Activated T-cell treated with anti-CD3 and anti-CD28 coated beads, Interleukin-2, amount 50 U/mL, for 4 hours (primary cell): ENCODE results near the gene BYSL. TPM values are rescaled to one million over a fixed set of nuclear protein-coding genes. Genes with fewer than 3 reads are reported as not detected.
A peak's percentile ranks its signal among the peaks of the same experiment; 100 is the strongest.

Experiments
- ATAC-seq, 2 donors: fragments of 200-7000 bp; cut with Tn5 transposase; one replicate each; pipeline ENCODE4 v1.10.0; 2021
- DNase-seq: peaks from one replicate; pipeline ENCODE4 v3.0.0-alpha.2; 2020
- H3K27me3 Mint-ChIP-seq: one replicate; pipeline ENCODE4 v1.8.0; 2021; ENCODE audit warnings: low read depth, mixed read lengths
- H3K36me3 Mint-ChIP-seq: one replicate; pipeline ENCODE4 v1.8.0; 2022; ENCODE audit warnings: mixed read lengths; ENCODE audit not compliant: insufficient read depth
- H3K4me1 Mint-ChIP-seq: one replicate; pipeline ENCODE4 v1.8.0; 2021; ENCODE audit warnings: low read depth, mixed read lengths
- H3K4me3 Mint-ChIP-seq: one replicate; pipeline ENCODE4 v1.8.0; 2021; ENCODE audit warnings: mild to moderate bottlenecking, moderate library complexity, mixed read lengths
- H3K9me3 Mint-ChIP-seq: one replicate; pipeline ENCODE4 v1.8.0; 2021; ENCODE audit warnings: mixed read lengths
- total RNA-seq, 3 donors: library from RNA; stranded (reverse); gene quantifications; one replicate each; pipeline ENCODE4 v1.2.1, GENCODE V29; 2021

The BYSL gene
- total RNA-seq, 3 donors from 2014 or later: 128 to 140 (median 139) TPM

DNA sequence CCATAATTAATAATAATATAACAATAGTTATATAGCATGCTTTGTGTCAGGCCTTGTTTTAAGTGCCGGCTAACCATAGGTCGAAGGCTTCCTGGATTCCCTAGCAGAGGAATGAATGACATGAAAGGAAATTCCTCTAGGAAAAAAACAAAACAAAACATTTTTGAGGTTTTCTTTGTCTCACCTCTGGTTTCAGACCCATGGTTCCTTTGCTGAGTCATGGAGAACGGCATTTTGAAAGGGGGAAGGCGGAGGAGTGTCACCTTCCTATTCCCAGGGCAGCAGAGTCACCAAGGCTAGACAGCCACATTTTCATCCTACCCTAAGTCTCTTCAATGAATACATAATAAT lies 45.6 kb downstream of the BYSL start:
- Mint-ChIP-seq H3K4me3 (no peak overlapping the region), H3K9me3 (no peaks in the 10 kb centered on the region), H3K4me1 (peaks cover 75% of the 10 kb centered on the region), H3K27me3 (no peaks in the 10 kb centered on the region), H3K36me3 (peaks cover 19% of the 10 kb centered on the region)
- ATAC-seq (no peak), DNase-seq (no peak)

DNA sequence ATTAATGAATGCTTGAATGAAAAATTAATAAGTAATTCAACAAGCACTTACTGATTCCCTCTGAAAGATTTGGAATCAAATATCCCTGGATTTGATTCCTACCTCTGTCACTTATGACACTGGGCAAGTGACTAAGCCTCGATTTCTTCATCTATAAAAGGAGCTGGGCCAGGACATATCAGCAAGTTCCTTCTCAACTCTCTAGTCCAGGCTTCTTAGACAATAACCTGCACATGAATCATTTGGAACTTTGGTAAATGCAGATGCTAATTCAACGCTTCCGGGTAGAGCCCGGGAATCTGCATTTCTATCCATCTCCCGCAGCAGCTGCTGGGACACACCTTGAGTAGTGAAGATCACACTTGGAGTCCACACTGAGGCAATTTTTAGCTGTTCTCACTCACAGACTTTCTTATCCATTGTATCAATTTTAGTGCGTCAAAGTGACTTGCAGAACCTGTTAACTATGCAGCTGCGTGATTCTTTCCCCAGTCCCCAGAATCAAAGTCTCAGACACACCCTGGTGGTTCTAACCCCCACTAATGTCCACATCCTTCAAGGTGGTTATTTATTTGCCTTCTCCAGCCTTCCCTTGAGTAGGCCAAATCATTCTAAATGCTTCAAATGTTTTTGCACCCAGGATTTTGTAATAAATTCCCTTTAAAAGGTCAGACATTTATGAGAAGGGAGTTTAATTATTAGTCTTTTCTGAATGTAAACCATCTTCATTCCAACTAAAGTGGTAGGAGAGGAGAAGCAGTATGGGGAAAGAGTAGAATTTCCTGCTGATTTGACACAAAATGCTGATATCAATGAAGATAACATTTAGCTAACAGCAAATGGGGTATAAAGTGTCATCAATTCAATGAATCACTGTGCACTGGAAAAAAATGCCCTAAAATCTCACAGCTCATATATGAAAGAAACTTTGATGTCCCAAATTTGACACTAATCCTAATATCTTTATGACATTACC lies 46.3 kb downstream of the BYSL start:
- Mint-ChIP-seq H3K4me3 (no peak overlapping the region), H3K36me3 (peaks cover 19% of the 10 kb centered on the region), H3K4me1 (peaks cover 77% of the 10 kb centered on the region), H3K9me3 (no peaks in the 10 kb centered on the region), H3K27me3 (no peaks in the 10 kb centered on the region)
- ATAC-seq (no peak), DNase-seq (no peak)

DNA sequence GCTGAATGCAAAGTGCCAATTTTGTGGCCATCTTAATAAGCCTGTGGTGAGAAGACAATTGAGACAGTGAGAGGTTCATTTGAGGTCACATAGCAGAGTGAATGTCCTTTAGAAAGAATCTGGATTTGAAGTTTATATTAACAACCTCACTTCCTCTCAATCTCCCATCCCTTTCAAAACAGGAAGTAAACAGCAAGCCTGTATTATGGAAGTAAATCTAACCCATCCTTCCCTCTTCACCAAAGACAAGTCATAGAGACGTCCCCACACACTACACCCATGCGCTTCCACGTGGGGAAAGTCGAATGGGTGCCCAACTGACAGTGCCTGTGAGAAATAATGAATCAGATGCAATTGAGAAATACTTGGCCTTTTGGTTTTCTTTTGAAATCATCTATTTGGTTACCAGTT lies 49.1 kb downstream of the BYSL start:
- H3K36me3 Mint-ChIP-seq: peaks cover 2% of the 10 kb centered on the region
- peaks cover 77% of the 10 kb centered on the region for H3K4me1 Mint-ChIP-seq
- H3K4me3 Mint-ChIP-seq: peak overlapping the region; percentile 14
- H3K27me3 Mint-ChIP-seq: no peaks in the 10 kb centered on the region
- ATAC-seq (peak; percentile 94 to 95), DNase-seq (peak; percentile 50)
- no peaks in the 10 kb centered on the region for H3K9me3 Mint-ChIP-seq

DNA sequence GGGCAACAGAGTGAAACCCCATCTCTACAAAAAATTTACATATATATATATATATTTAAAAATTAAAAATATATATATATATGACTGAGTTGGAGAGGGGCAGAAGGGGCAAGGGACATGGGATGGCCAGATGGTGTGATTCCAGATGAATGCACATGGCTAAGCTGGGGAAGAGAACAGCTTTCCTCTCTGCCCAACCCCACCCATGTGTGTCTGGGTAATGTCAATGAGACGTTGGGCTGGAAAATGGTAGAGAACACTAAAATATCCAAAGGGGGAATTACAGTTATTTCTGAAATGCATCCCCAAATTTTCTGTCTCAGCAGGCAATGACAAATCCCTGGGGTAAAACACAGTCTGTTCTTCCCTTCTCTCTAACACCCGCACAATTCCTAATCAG lies 51.5 kb downstream of the BYSL start:
- Mint-ChIP-seq H3K4me1 (peaks cover 79% of the 10 kb centered on the region), H3K9me3 (no peaks in the 10 kb centered on the region), H3K36me3 (peaks cover 2% of the 10 kb centered on the region), H3K4me3 (no peak overlapping the region), H3K27me3 (no peaks in the 10 kb centered on the region)
- DNase-seq: no peak
- ATAC-seq: no peak

DNA sequence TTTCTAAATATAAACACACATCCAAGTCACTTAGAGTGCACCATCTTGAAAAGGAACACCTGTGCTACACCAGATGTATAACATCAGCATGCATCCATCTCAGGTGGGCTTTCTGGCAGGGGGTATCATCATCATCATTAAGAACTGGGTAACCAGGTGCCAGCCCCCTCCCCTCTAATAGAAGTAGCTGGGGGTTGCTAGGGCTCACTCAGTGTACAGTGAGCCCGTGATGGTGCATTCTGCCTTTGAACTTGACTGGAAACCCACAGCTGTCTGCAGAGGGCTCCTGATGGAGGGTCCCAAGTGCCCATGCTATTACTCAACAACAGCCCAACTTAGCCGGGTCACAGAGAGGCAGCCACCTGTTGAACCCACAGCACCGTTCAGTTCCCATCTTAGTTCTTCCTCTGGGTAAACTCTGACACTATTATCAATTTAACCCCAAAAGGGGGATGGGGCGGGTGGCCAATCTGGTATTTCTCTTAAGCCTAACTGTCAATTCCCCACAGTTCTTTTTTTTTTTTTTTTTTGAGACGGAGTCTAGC lies 53.1 kb downstream of the BYSL start:
- H3K36me3 Mint-ChIP-seq: peaks cover 2% of the 10 kb centered on the region
- no peak overlapping the region for H3K4me3 Mint-ChIP-seq
- ATAC-seq (no peak), DNase-seq (no peak)
- H3K4me1 Mint-ChIP-seq: peaks cover 78% of the 10 kb centered on the region
- H3K27me3 Mint-ChIP-seq: no peaks in the 10 kb centered on the region
- no peaks in the 10 kb centered on the region for H3K9me3 Mint-ChIP-seq

DNA sequence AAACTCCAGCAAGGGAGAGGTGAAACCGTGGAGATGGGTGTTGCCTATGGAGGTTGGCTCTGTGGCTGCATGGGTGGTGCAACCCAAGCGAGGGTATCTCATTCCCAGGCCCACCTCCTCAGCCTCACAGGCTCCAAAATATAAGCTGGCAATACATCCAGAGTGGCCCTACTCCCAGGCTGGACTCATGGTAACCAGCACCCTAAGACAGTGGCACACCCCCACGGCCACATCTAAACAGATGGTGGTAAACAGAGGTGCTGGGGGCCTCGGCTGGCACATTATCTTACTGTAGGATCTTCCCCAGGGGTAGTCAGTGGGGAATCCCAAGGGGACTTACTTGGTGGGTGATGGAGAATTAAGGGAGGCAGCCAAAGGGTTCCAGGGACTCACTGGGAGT lies 54.0 kb downstream of the BYSL start:
- H3K4me1 Mint-ChIP-seq: peaks cover 80% of the 10 kb centered on the region

DNA sequence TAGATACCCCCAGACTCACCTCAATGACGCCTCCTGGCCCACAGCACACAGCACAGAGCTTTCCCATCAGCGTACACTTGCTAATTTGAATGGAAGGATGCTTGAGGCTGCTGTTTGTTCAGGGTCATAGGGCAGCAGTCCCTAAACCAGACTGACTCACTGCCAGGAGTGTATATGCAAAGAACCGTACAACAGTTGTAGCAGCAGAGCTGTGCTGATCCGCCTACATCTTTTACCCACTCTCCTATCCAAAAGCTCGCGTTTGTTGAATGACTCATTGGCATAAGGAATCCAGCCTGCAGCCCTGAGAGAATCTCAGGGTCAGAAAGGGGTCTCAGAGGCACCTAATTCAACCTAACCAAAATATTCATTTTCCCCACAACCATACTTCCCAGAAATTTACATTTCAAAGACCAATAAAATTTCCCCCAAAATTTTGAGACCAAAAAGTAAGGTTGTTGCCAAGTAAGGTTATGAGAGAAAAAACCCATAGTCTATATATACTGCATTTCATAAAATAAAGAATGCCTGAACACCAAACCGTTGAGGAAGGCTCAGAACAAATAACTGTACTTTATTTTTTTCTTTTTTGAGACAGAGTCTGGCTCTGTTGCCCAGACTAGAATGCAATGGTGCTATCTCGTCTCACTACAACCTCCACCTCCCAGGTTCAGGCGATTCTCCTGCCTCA lies 55.6 kb downstream of the BYSL start:
- no peaks in the 10 kb centered on the region for H3K27me3 Mint-ChIP-seq

More for the DNA sequence above, 54.0 kb downstream of the BYSL start:
- ATAC-seq: no peak
- peaks cover 2% of the 10 kb centered on the region for H3K36me3 Mint-ChIP-seq
- H3K4me3 Mint-ChIP-seq: peak overlapping the region; percentile 11
- DNase-seq: no peak
- no peaks in the 10 kb centered on the region for H3K27me3 Mint-ChIP-seq
- no peaks in the 10 kb centered on the region for H3K9me3 Mint-ChIP-seq

More for the DNA sequence above, 55.6 kb downstream of the BYSL start:
- Mint-ChIP-seq H3K4me3 (peak overlapping the region; percentile 29), H3K9me3 (no peaks in the 10 kb centered on the region), H3K4me1 (peaks cover 77% of the 10 kb centered on the region), H3K36me3 (peaks cover 5% of the 10 kb centered on the region)
- DNase-seq: peak; percentile 26
- peak; percentile 95 to 96 for ATAC-seq

Other genes starting within 250 kb of the BYSL start
- 10 to 100 TPM in 2 of 3 donors, 1 to 10 TPM in 1; 7.6 to 15.4 (median 10.8) TPM for gene TFEB, start 185.9 kb upstream of the BYSL start, total RNA-seq
- under 1 TPM; 0.14 to 0.38 (median 0.24) TPM for gene PGC, start 174.1 kb upstream of the BYSL start, total RNA-seq
- 1 to 10 TPM; 4.7 to 7.4 (median 5.3) TPM for gene FRS3, start 141.6 kb upstream of the BYSL start, total RNA-seq
- not detected for gene PRICKLE4, start 140.7 kb upstream of the BYSL start, total RNA-seq
- 100 to 1,000 TPM; 415 to 478 (median 454) TPM for gene TOMM6, start 133.8 kb upstream of the BYSL start, total RNA-seq
- gene USP49, start 26.1 kb upstream of the BYSL start, total RNA-seq: 1 to 10 TPM; 3.7 to 4.5 (median 4.4) TPM
- gene MED20, start 360 bp upstream of the BYSL start, total RNA-seq: 10 to 100 TPM; 13.1 to 16.6 (median 16.3) TPM
- gene CCND3, start 20.3 kb downstream of the BYSL start, total RNA-seq: 100 to 1,000 TPM; 424 to 518 (median 474) TPM
- 10 to 100 TPM; 35.7 to 39.9 (median 38.2) TPM for gene TAF8, start 129.0 kb downstream of the BYSL start, total RNA-seq
- gene C6orf132, start 221.1 kb downstream of the BYSL start, total RNA-seq: under 1 TPM; 0.11 to 0.30 (median 0.29) TPM